HepG2 (cell line): ENCODE measurements around the gene SFRP4. TPM values are rescaled to one million over a fixed set of nuclear protein-coding genes. Genes with fewer than 3 reads are reported as not detected.

Experiments
- CHD2 ChIP-seq: IDR thresholded peaks from 2 replicates; pipeline ENCODE4 v1.6.1; 2011; ENCODE audit warnings: low read depth, low read length, improper control_type of control experiment
- DNMT1 ChIP-seq: sonication (generic); formaldehyde crosslinking; IDR thresholded peaks from 2 replicates; pipeline ENCODE4 v1.5.1; 2020; ENCODE audit warnings: mild to moderate bottlenecking, missing genetic modification reagents
- ETV5 ChIP-seq: IDR thresholded peaks from 2 replicates; pipeline ENCODE4 v1.6.1; 2018; ENCODE audit warnings: missing biosample characterization, missing genetic modification reagents, inconsistent platforms, borderline replicate concordance
- FOXK2 ChIP-seq: fragments of 450-650 bp; IDR thresholded peaks from 2 replicates; pipeline ENCODE4 v1.6.1; 2016
- HOXA7 ChIP-seq: sonication (generic); formaldehyde crosslinking; IDR thresholded peaks from 2 replicates; pipeline ENCODE4 v1.8.1; 2022; ENCODE audit warnings: mild to moderate bottlenecking, missing genetic modification reagents, moderate library complexity
- KAT7 ChIP-seq: IDR thresholded peaks from 2 replicates; pipeline ENCODE4 v1.6.1; 2018; ENCODE audit warnings: borderline replicate concordance, missing compliant biosample characterization
- NBN ChIP-seq: fragments of 450-650 bp; conservative IDR thresholded peaks from 2 replicates; pipeline ENCODE4 v1.6.1; 2017
- PTBP1 ChIP-seq: fragments of 200-400 bp; formaldehyde crosslinking; IDR thresholded peaks from 2 replicates; pipeline ENCODE4 v1.6.1; 2018; ENCODE audit warnings: low read length, low read depth; ENCODE audit not compliant: poor library complexity, severe bottlenecking
- SKI ChIP-seq: fragments of 450-650 bp; IDR thresholded peaks from one replicate; pipeline ENCODE4 v1.6.1; 2018; ENCODE audit warnings: mild to moderate bottlenecking; ENCODE audit not compliant: partially characterized antibody
- SNAI1 ChIP-seq: sonication (generic); formaldehyde crosslinking; IDR thresholded peaks from 2 replicates; pipeline ENCODE4 v1.5.0; 2020; ENCODE audit warnings: mild to moderate bottlenecking, missing genetic modification reagents, borderline replicate concordance
- STAT5B ChIP-seq: sonication (generic); formaldehyde crosslinking; IDR thresholded peaks from 2 replicates; pipeline ENCODE4 v1.4.0; 2020; ENCODE audit warnings: missing genetic modification reagents
- THYN1 ChIP-seq: sonication (generic); formaldehyde crosslinking; IDR thresholded peaks from 2 replicates; pipeline ENCODE4 v1.8.1; 2023; ENCODE audit warnings: low read depth, mild to moderate bottlenecking, moderate library complexity, missing genetic modification reagents, borderline replicate concordance
- ZFP82 ChIP-seq: sonication (generic); formaldehyde crosslinking; IDR thresholded peaks from 2 replicates; pipeline ENCODE4 v1.5.1; 2020; ENCODE audit warnings: mild to moderate bottlenecking, missing genetic modification reagents, borderline replicate concordance
- ZFX ChIP-seq: sonication (generic); formaldehyde crosslinking; IDR thresholded peaks from 2 replicates; pipeline ENCODE4 v1.4.0; 2020; ENCODE audit warnings: mild to moderate bottlenecking, low read depth, missing genetic modification reagents, moderate library complexity
- ZNF251 ChIP-seq: sonication (generic); formaldehyde crosslinking; IDR thresholded peaks from 2 replicates; pipeline ENCODE4 v1.9.0; 2021; ENCODE audit warnings: mild to moderate bottlenecking, missing genetic modification reagents
- ZNF354B ChIP-seq: sonication (generic); formaldehyde crosslinking; IDR thresholded peaks from 2 replicates; pipeline ENCODE4 v1.8.0; 2022; ENCODE audit warnings: mild to moderate bottlenecking, missing genetic modification reagents
- ZNF546 ChIP-seq: sonication (generic); formaldehyde crosslinking; conservative IDR thresholded peaks from 2 replicates; pipeline ENCODE4 v1.8.1; 2023; ENCODE audit warnings: mild to moderate bottlenecking, missing genetic modification reagents
- ZNF550 ChIP-seq: sonication (generic); formaldehyde crosslinking; IDR thresholded peaks from 2 replicates; pipeline ENCODE4 v1.4.0; 2020; ENCODE audit warnings: mild to moderate bottlenecking, missing genetic modification reagents, borderline replicate concordance
- ZNF577 ChIP-seq: sonication (generic); formaldehyde crosslinking; IDR thresholded peaks from 2 replicates; pipeline ENCODE4 v1.4.0; 2020; ENCODE audit warnings: mild to moderate bottlenecking, low read depth, missing genetic modification reagents, borderline replicate concordance
- ZNF670 ChIP-seq: sonication (generic); formaldehyde crosslinking; IDR thresholded peaks from 2 replicates; pipeline ENCODE4 v1.8.0; 2022; ENCODE audit warnings: mild to moderate bottlenecking, missing genetic modification reagents, borderline replicate concordance
- ZNF879 ChIP-seq: sonication (generic); formaldehyde crosslinking; IDR thresholded peaks from 2 replicates; pipeline ENCODE4 v1.8.1; 2023; ENCODE audit warnings: missing genetic modification reagents
- polyA plus RNA-seq, 8 experiments: library from polyadenylated mRNA; depleted of rRNA in 3 of 8; stranded (reverse) in 7 of 8; unstranded in 1 of 8; fragments of >200 nt; fragmentation: Illumina TruSeq in 4 of 8; extraction: Trizol in 4 of 8; gene quantifications; 2 replicates each; pipeline versions ENCODE4 v1.2.1 to v1.2.3, GENCODE V29; 2011 to 2016; ENCODE audit warnings: low read depth in 4 of 8, missing spikeins in 1 of 8, mixed read lengths in 1 of 8; ENCODE audit not compliant: insufficient read depth in 1 of 8
- total RNA-seq, 5 experiments: library from RNA; depleted of rRNA; stranded (reverse); fragments of >200 nt; fragmentation: Illumina TruSeq; extraction: Trizol; gene quantifications; 2 replicates each; pipeline ENCODE4 v1.2.3, GENCODE V29; 2016; ENCODE audit warnings: low read depth in 1 of 5
- TF ChIP-seq, protein P1 (sequence below): sonication (generic); formaldehyde crosslinking; IDR thresholded peaks from 2 replicates; pipeline ENCODE4 v1.4.0; 2020; ENCODE audit warnings: missing genetic modification reagents
- TF ChIP-seq, protein P2 (sequence below): fragments of 450-650 bp; IDR thresholded peaks from 2 replicates; pipeline ENCODE4 v1.6.1; 2017
- TF ChIP-seq, protein P3 (sequence below): sonication (generic); formaldehyde crosslinking; conservative IDR thresholded peaks from 2 replicates; pipeline ENCODE4 v1.8.0; 2022; ENCODE audit warnings: mild to moderate bottlenecking, moderate library complexity, missing genetic modification reagents
- TF ChIP-seq, protein P4 (sequence below): sonication (generic); formaldehyde crosslinking; IDR thresholded peaks from 2 replicates; pipeline ENCODE4 v1.4.0; 2020; ENCODE audit warnings: missing genetic modification reagents, low read depth, mild to moderate bottlenecking, borderline replicate concordance

SFRP4 gene
- total and polyA plus RNA-seq, 2 of the 13 experiments (the other 11 are each of a cell fraction or from before 2014, with no cell fraction given) = 0.96 to 1.8 TPM

DNA sequence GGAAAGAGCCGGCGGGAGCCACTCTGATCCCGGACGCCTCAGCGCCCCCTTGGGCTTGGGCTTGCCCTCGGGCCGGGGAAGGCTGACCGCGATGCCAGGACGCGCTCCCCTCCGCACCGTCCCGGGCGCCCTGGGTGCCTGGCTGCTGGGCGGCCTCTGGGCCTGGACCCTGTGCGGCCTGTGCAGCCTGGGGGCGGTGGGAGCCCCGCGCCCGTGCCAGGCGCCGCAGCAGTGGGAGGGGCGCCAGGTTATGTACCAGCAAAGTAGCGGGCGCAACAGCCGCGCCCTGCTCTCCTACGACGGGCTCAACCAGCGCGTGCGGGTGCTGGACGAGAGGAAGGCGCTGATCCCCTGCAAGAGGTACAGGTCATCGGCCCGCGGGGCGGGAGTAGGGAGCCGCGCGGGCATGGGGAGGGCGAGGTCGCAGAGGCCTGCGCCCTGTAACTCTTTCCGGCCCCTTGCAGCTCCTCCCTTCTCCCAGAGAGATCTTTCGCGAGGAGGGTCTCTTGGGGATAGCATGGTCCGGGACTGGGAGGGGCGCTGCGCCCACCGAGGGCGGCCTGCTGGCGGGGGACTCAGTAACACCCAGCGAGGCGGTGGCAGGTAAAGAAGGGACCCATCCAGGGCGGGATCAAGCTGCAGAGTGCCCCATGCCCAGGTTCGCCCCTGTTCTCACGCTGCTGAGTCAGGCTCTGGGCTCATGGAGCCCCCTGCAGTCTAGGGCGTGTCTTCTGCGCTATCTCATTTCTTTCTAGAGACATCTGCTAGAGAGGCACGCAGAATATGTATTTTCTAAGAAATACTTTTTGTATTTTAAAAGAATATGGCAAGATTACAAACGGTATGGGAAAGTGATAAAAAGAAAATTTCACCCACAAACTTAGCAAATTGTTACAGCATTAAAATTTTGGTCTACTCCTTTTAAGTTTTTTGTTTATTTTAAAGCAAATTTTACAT lies 4.5 kb upstream of the SFRP4 start (continued):
- TF ChIP-seq SNAI1 = peak; percentile 74; the same call in 1 of the 2 replicates
- no peak for TF ChIP-seq STAT5B (CRISPR knock-in tag)
- TF ChIP-seq, protein P1, sequence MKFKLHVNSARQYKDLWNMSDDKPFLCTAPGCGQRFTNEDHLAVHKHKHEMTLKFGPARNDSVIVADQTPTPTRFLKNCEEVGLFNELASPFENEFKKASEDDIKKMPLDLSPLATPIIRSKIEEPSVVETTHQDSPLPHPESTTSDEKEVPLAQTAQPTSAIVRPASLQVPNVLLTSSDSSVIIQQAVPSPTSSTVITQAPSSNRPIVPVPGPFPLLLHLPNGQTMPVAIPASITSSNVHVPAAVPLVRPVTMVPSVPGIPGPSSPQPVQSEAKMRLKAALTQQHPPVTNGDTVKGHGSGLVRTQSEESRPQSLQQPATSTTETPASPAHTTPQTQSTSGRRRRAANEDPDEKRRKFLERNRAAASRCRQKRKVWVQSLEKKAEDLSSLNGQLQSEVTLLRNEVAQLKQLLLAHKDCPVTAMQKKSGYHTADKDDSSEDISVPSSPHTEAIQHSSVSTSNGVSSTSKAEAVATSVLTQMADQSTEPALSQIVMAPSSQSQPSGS = no peak
- no peak for TF ChIP-seq ZNF251 (CRISPR knock-in tag)
- TF ChIP-seq KAT7 = no peak; the same call in 1 of the 2 replicates
- TF ChIP-seq, protein P2, sequence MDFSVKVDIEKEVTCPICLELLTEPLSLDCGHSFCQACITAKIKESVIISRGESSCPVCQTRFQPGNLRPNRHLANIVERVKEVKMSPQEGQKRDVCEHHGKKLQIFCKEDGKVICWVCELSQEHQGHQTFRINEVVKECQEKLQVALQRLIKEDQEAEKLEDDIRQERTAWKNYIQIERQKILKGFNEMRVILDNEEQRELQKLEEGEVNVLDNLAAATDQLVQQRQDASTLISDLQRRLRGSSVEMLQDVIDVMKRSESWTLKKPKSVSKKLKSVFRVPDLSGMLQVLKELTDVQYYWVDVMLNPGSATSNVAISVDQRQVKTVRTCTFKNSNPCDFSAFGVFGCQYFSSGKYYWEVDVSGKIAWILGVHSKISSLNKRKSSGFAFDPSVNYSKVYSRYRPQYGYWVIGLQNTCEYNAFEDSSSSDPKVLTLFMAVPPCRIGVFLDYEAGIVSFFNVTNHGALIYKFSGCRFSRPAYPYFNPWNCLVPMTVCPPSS = no peak
- TF ChIP-seq, protein P3, sequence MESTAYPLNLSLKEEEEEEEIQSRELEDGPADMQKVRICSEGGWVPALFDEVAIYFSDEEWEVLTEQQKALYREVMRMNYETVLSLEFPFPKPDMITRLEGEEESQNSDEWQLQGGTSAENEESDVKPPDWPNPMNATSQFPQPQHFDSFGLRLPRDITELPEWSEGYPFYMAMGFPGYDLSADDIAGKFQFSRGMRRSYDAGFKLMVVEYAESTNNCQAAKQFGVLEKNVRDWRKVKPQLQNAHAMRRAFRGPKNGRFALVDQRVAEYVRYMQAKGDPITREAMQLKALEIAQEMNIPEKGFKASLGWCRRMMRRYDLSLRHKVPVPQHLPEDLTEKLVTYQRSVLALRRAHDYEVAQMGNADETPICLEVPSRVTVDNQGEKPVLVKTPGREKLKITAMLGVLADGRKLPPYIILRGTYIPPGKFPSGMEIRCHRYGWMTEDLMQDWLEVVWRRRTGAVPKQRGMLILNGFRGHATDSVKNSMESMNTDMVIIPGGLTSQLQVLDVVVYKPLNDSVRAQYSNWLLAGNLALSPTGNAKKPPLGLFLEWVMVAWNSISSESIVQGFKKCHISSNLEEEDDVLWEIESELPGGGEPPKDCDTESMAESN (CRISPR knock-in tag) = peak; percentile 38; the same call in 1 of the 2 replicates
- TF ChIP-seq ZFP82 (CRISPR knock-in tag) = no peak
- TF ChIP-seq THYN1 (CRISPR knock-in tag) = no peak
- TF ChIP-seq ZNF879 (CRISPR knock-in tag) = no peak
- TF ChIP-seq PTBP1 = no peak
- TF ChIP-seq ZFX (CRISPR knock-in tag) = peak; percentile 95
- TF ChIP-seq, protein P4, sequence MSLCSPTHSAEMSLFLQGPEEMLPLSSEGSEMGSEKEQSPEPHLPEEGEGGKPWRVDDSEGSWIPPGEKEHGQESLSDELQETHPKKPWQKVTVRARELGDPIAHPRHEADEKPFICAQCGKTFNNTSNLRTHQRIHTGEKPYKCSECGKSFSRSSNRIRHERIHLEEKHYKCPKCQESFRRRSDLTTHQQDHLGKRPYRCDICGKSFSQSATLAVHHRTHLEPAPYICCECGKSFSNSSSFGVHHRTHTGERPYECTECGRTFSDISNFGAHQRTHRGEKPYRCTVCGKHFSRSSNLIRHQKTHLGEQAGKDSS = peak; percentile 4; the same call in 1 of the 2 replicates
- TF ChIP-seq DNMT1 (CRISPR knock-in tag) = no peak
- no peak for TF ChIP-seq ZNF550
- no peak for TF ChIP-seq CHD2
- no peak for TF ChIP-seq SKI
- no peak for TF ChIP-seq ZNF577 (CRISPR knock-in tag)
- no peak for TF ChIP-seq NBN
- TF ChIP-seq ETV5 (CRISPR knock-in tag) = peak; percentile 41; the same call in 1 of the 2 replicates
- no peak for TF ChIP-seq ZNF354B
- TF ChIP-seq ZNF670 (CRISPR knock-in tag) = peak; percentile 50; the same call in 1 of the 2 replicates
- peak; percentile 95; the same call in 1 of the 2 replicates for TF ChIP-seq ZNF546 (CRISPR knock-in tag)
- no peak for TF ChIP-seq HOXA7 (CRISPR knock-in tag)
- TF ChIP-seq FOXK2 = no peak
